NCI-H345 treated with DMSO at 0.1 percent for 48 hours (cell line): ENCODE data around the gene CFAP61.
"Not testable (repeated sequence)": the region's sequence is repeated elsewhere in the genome, so short reads cannot be mapped to it uniquely, and the experiment has no call there.

ENCODE experiments used
- DNase-seq: peaks from one replicate; lab custom pipeline; 2025; ENCODE audit not compliant: unreplicated experiment; lab: John Stamatoyannopoulos, UW

The CFAP61 gene

GRCh38 chr20:20210327-20210726 is 158.0 kb downstream of the CFAP61 start:
- no peak for DNase-seq

- no peak for DNase-seq
Measured at GRCh38 chr20:20210943-20211273, 158.6 kb downstream of the CFAP61 start.

- no peak for DNase-seq
Measured at GRCh38 chr20:20211274-20211987, 159.1 kb downstream of the CFAP61 start.

- peak; percentile 93 for DNase-seq
Measured at GRCh38 chr20:20211988-20212518, 159.7 kb downstream of the CFAP61 start.

GRCh38 chr20:20212675-20213096 is 160.4 kb downstream of the CFAP61 start:
- DNase-seq: peak; percentile 98

- DNase-seq: no peak
Measured at GRCh38 chr20:20213526-20214121, 161.3 kb downstream of the CFAP61 start.

- DNase-seq: peak; percentile 69
Measured at GRCh38 chr20:20214757-20215275, 162.5 kb downstream of the CFAP61 start.

- DNase-seq: peak; percentile 67
Measured at GRCh38 chr20:20215976-20216727, 163.8 kb downstream of the CFAP61 start.

- DNase-seq: no peak
Measured at GRCh38 chr20:20216941-20217340, 164.6 kb downstream of the CFAP61 start.

GRCh38 chr20:20217621-20218020 is 165.3 kb downstream of the CFAP61 start:
- no peak for DNase-seq

- DNase-seq: not testable (repeated sequence)
Measured at GRCh38 chr20:20218106-20218505, 165.8 kb downstream of the CFAP61 start.

GRCh38 chr20:20219016-20219415 is 166.7 kb downstream of the CFAP61 start:
- DNase-seq: no peak

GRCh38 chr20:20220134-20220533 is 167.8 kb downstream of the CFAP61 start:
- no peak for DNase-seq

GRCh38 chr20:20223981-20224380 is 171.6 kb downstream of the CFAP61 start:
- no peak for DNase-seq

- no peak for DNase-seq
Measured at GRCh38 chr20:20224806-20225205, 172.5 kb downstream of the CFAP61 start.

GRCh38 chr20:20225325-20226043 is 173.2 kb downstream of the CFAP61 start:
- peak; percentile 97 for DNase-seq

- DNase-seq: no peak
Measured at GRCh38 chr20:20226554-20226953, 174.2 kb downstream of the CFAP61 start.

- no peak for DNase-seq
Measured at GRCh38 chr20:20227013-20227571, 174.8 kb downstream of the CFAP61 start.

- DNase-seq: no peak
Measured at GRCh38 chr20:20228351-20228750, 176.0 kb downstream of the CFAP61 start.

GRCh38 chr20:20229595-20229994 is 177.3 kb downstream of the CFAP61 start:
- no peak for DNase-seq

GRCh38 chr20:20230741-20231140 is 178.4 kb downstream of the CFAP61 start:
- no peak for DNase-seq
